HUES48 (cell line): ENCODE results near the gene AKR1C4.

Experiments used
- H3K27ac ChIP-seq: one replicate; pipeline ENCODE4 v1.7.0; 2013; ENCODE audit warnings: low read depth, low read length, inconsistent platforms
- H3K27me3 ChIP-seq: 2 replicates; pipeline ENCODE4 v1.6.1; 2013; ENCODE audit warnings: mild to moderate bottlenecking, low read length; ENCODE audit not compliant: control insufficient read depth, insufficient read depth
- H3K36me3 ChIP-seq: 2 replicates; pipeline ENCODE4 v1.6.1; 2013; ENCODE audit warnings: low read length; ENCODE audit not compliant: control insufficient read depth, insufficient read depth
- H3K4me1 ChIP-seq: 2 replicates; pipeline ENCODE4 v1.6.1; 2013; ENCODE audit warnings: mild to moderate bottlenecking, low read length; ENCODE audit not compliant: control insufficient read depth, insufficient read depth
- H3K4me3 ChIP-seq: 2 replicates; pipeline ENCODE4 v1.5.1; 2013; ENCODE audit warnings: mild to moderate bottlenecking, low read depth, low read length
- H3K9ac ChIP-seq: 2 replicates; pipeline ENCODE4 v1.6.1; 2013; ENCODE audit warnings: mild to moderate bottlenecking, low read depth, low read length, moderate library complexity
- H3K9me3 ChIP-seq: 2 replicates; pipeline ENCODE4 v1.6.1; 2013; ENCODE audit warnings: low read length; ENCODE audit not compliant: control insufficient read depth, insufficient read depth

Gene AKR1C4

GRCh38 chr10:5196702-5197113, at the start of gene AKR1C4:
Gene AKR1C4, plus strand, starts transcription at chr10:5196837. Its CDS starts 31 bp downstream, at chr10:5196868.
- H3K27ac ChIP-seq, result no peak within 1 kb of the TSS
- no peak within 1 kb of the TSS for H3K4me3 ChIP-seq
- no peaks in the 10 kb centered on the region for H3K27me3 ChIP-seq
- H3K4me1 ChIP-seq, result no peaks in the 10 kb centered on the region
- H3K9me3 ChIP-seq, result peaks cover 3% of the 10 kb centered on the region; the same call in 1 of the 2 replicates
- H3K36me3 ChIP-seq, result no peaks in the 10 kb centered on the region
- no peak within 1 kb of the TSS for H3K9ac ChIP-seq

- Histone ChIP-seq H3K9ac (no peak overlapping the region), H3K27me3 (no peaks in the 10 kb centered on the region), H3K4me1 (no peaks in the 10 kb centered on the region)
Observed at GRCh38 chr10:5146920-5147254, 49.8 kb upstream of the AKR1C4 start.

DNA sequence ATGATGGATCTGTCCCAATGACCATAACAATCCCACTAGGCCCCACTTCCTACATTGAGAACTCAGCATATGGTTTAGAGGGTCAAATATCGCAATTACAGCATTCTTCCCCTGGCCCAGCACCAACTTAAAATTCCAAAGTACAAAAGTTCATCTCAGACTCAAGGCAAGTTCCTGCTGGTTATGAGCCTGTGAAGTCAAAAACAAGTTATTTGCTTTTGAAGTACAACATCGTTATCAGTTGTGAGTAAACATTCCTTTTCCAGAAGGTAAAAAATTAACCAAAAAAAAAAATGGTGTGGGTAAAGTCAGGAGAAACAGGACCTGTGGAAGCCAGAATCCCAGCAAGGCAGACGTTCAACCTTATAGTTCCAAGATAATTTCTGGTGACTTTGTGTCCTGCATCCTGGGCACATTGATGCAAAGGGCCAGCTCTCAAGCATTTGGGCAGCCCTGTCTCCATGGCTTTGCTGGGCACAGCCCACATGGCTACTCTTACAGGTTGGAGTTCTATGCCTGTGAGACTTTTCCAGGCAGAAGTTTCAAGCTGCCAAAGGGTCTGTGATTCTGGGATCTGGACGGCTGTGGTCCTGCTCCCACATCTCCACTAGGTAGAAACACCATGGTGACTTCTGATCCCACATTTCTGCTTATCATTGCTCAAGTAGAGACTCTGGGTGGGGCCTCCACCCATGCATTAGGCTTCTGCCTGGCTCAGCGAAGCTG, 49.2 kb upstream of the AKR1C4 start:
- Histone ChIP-seq H3K9me3 (peaks cover 55% of the 10 kb centered on the region), H3K27ac (peak overlapping the region; percentile 36), H3K27me3 (no peaks in the 10 kb centered on the region), H3K4me3 (no peak overlapping the region), H3K9ac (no peak overlapping the region), H3K4me1 (no peaks in the 10 kb centered on the region), H3K36me3 (no peaks in the 10 kb centered on the region)

More at GRCh38 chr10:5146920-5147254, 49.8 kb upstream of the AKR1C4 start:
- Histone ChIP-seq H3K36me3 (no peaks in the 10 kb centered on the region), H3K27ac (peak overlapping the region; percentile 47), H3K9me3 (peaks cover 55% of the 10 kb centered on the region), H3K4me3 (no peak overlapping the region)

- peaks cover 55% of the 10 kb centered on the region for H3K9me3 ChIP-seq
- H3K4me3 ChIP-seq, result no peak overlapping the region
- H3K9ac ChIP-seq, result no peak overlapping the region
- H3K27me3 ChIP-seq, result no peaks in the 10 kb centered on the region
- H3K36me3 ChIP-seq, result no peaks in the 10 kb centered on the region
- no peaks in the 10 kb centered on the region for H3K4me1 ChIP-seq
- H3K27ac ChIP-seq, result peak overlapping the region; percentile 36
Observed at GRCh38 chr10:5147981-5148677, 48.5 kb upstream of the AKR1C4 start.

GRCh38 chr10:5148678-5149032, 48.0 kb upstream of the AKR1C4 start:
- H3K27ac ChIP-seq, result no peak overlapping the region

GRCh38 chr10:5151076-5151475, 45.6 kb upstream of the AKR1C4 start:
- Histone ChIP-seq H3K4me3 (no peak overlapping the region), H3K27ac (no peak overlapping the region), H3K9ac (no peak overlapping the region), H3K27me3 (no peaks in the 10 kb centered on the region), H3K36me3 (no peaks in the 10 kb centered on the region), H3K9me3 (peaks cover 71% of the 10 kb centered on the region), H3K4me1 (no peaks in the 10 kb centered on the region)

More at GRCh38 chr10:5148678-5149032, 48.0 kb upstream of the AKR1C4 start:
- Histone ChIP-seq H3K36me3 (no peaks in the 10 kb centered on the region), H3K4me3 (no peak overlapping the region), H3K27me3 (no peaks in the 10 kb centered on the region), H3K9ac (no peak overlapping the region), H3K9me3 (peaks cover 57% of the 10 kb centered on the region), H3K4me1 (no peaks in the 10 kb centered on the region)

- no peaks in the 10 kb centered on the region for H3K36me3 ChIP-seq
- no peak overlapping the region for H3K9ac ChIP-seq
- H3K4me3 ChIP-seq, result no peak overlapping the region
- no peak overlapping the region for H3K27ac ChIP-seq
- no peaks in the 10 kb centered on the region for H3K4me1 ChIP-seq
- H3K9me3 ChIP-seq, result peaks cover 73% of the 10 kb centered on the region
- no peaks in the 10 kb centered on the region for H3K27me3 ChIP-seq
Observed at GRCh38 chr10:5155951-5156350, 40.7 kb upstream of the AKR1C4 start.

DNA sequence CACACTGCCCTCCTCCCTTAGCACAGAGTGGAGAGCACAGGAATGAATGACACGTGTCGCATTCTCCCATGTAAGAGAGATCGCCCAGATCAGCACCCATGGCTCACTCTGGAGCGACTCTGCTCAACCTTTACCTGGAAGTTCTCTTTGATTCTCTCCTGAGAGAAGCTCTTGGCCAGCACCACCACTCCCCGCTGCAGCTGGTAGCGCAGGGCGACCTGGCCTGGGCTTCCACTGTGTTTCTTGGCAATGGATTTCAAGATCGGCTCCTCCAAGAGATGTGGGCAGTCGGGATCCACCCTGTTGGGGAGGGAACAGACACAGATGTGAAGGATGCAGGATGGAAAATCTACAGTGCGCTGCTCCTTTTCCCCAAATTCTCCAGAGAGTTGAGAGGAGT, 39.1 kb upstream of the AKR1C4 start:
- H3K9me3 ChIP-seq, result peaks cover 76% of the 10 kb centered on the region
- no peak overlapping the region for H3K4me3 ChIP-seq
- no peaks in the 10 kb centered on the region for H3K27me3 ChIP-seq

GRCh38 chr10:5159126-5159525, 37.5 kb upstream of the AKR1C4 start:
- H3K9ac ChIP-seq, result no peak overlapping the region

More for the DNA sequence above, 39.1 kb upstream of the AKR1C4 start:
- H3K36me3 ChIP-seq, result no peaks in the 10 kb centered on the region
- H3K9ac ChIP-seq, result no peak overlapping the region
- H3K27ac ChIP-seq, result no peak overlapping the region
- H3K4me1 ChIP-seq, result no peaks in the 10 kb centered on the region

GRCh38 chr10:5163487-5163886, 33.1 kb upstream of the AKR1C4 start:
- Histone ChIP-seq H3K4me1 (no peaks in the 10 kb centered on the region), H3K4me3 (no peak overlapping the region), H3K27ac (no peak overlapping the region), H3K9me3 (peaks cover 79% of the 10 kb centered on the region), H3K27me3 (peaks cover 8% of the 10 kb centered on the region), H3K9ac (no peak overlapping the region), H3K36me3 (no peaks in the 10 kb centered on the region)

More at GRCh38 chr10:5159126-5159525, 37.5 kb upstream of the AKR1C4 start:
- Histone ChIP-seq H3K9me3 (peaks cover 81% of the 10 kb centered on the region), H3K27me3 (no peaks in the 10 kb centered on the region), H3K27ac (no peak overlapping the region), H3K36me3 (no peaks in the 10 kb centered on the region), H3K4me1 (no peaks in the 10 kb centered on the region), H3K4me3 (no peak overlapping the region)

DNA sequence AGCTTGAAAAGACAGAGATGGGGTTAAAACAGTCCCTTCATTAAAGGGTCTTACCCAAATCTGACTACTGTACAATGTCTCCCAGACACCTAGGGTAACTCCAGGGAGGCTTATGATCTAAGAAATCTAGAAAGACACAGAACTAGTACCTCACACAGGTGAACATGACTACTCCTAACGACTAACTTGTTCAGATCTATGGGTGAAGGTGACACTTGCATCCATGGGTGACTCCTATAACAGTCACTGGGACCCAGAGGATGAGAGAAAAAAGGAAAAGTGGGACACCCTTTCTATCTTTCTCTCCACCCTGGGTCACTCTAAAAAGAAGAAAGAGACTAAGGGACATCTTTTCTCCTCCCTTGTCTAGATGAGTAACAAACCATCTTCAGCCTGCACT, 30.9 kb upstream of the AKR1C4 start:
- Histone ChIP-seq H3K9me3 (peaks cover 79% of the 10 kb centered on the region), H3K27me3 (peaks cover 31% of the 10 kb centered on the region), H3K27ac (no peak overlapping the region), H3K36me3 (no peaks in the 10 kb centered on the region), H3K9ac (no peak overlapping the region), H3K4me1 (no peaks in the 10 kb centered on the region), H3K4me3 (no peak overlapping the region)
